ENCODE measurements around the gene PPP1R14C. TPM values are rescaled to one million over a fixed set of nuclear protein-coding genes. Genes with fewer than 3 reads are reported as not detected.

The PPP1R14C gene
- polyA plus RNA-seq, 1 donor (not counting 4 experiments of a cell fraction or from before 2014, with no cell fraction given), result 50.6 TPM

- no peaks in the 10 kb centered on the region for H3K9me1 ChIP-seq (ENCODE audit: control insufficient read depth, extremely low read depth, insufficient read depth, low read length)
- no peak overlapping the region for H3K9ac ChIP-seq (ENCODE audit: control insufficient read depth, extremely low read depth, insufficient read depth, low read length)
- no peaks in the 10 kb centered on the region for H3K79me2 ChIP-seq (ENCODE audit: control insufficient read depth, insufficient read depth, low read length)
- no peak for DNase-seq (ENCODE audit: low read depth, low spot score)
- no peak overlapping the region for H3K4me3 ChIP-seq (ENCODE audit: control insufficient read depth in 2 of 3, extremely low read depth in 1 of 3, insufficient read depth in 2 of 3, low read depth in 1 of 3, low read length in 3 of 3)
- H2AFZ ChIP-seq (ENCODE audit: control insufficient read depth, low read length), result no peak overlapping the region
- no peaks in the 10 kb centered on the region for H3K27me3 ChIP-seq (ENCODE audit: control insufficient read depth, extremely low read depth, insufficient read depth, low read length)
- dilution Hi-C loops (cut with MboI; ENCODE audit: extremely low pct_ligation_motif_present, low sequenced_read_pairs), result no loop called here
- H3K36me3 ChIP-seq (ENCODE audit: control insufficient read depth in 2 of 2, extremely low read depth in 1 of 2, insufficient read depth in 2 of 2, low read length in 2 of 2), result no peaks in the 10 kb centered on the region
- H3K4me1 ChIP-seq (ENCODE audit: control insufficient read depth, extremely low read depth, insufficient read depth, low read length), result no peaks in the 10 kb centered on the region
- no peak overlapping the region for H3K4me2 ChIP-seq (ENCODE audit: control insufficient read depth, extremely low read depth, insufficient read depth, low read depth, low read length)
- H3K9me3 ChIP-seq (ENCODE audit: control insufficient read depth, low read depth, low read length), result no peaks in the 10 kb centered on the region
- no peak for FAIRE-seq
- no peak for TF ChIP-seq CTCF (optimal IDR thresholded peaks at IDR 0.05 in 1 of 3, IDR thresholded peaks at IDR 0.05 in 1 of 3, conservative IDR thresholded peaks at IDR 0.05 in 1 of 3; ENCODE audit: extremely low read depth in 1 of 3, insufficient read depth in 2 of 3, low read length in 3 of 3)
- no peak for TF ChIP-seq EZH2 (IDR thresholded peaks at IDR 0.05; ENCODE audit: low read length)
- no peaks in the 10 kb centered on the region for H4K20me1 ChIP-seq (ENCODE audit: control insufficient read depth, extremely low read depth, insufficient read depth, low read length)
- H3K27ac ChIP-seq (ENCODE audit: control insufficient read depth, insufficient read depth, low read length), result no peak overlapping the region
Measured at GRCh38 chr6:150282806-150283205, 140.0 kb downstream of the PPP1R14C start.

GRCh38 chr6:150286460-150286859 lies 143.6 kb downstream of the PPP1R14C start:
- Histone ChIP-seq H3K27me3 (ENCODE audit: control insufficient read depth, extremely low read depth, insufficient read depth, low read length) (no peaks in the 10 kb centered on the region), H3K27ac (ENCODE audit: control insufficient read depth, insufficient read depth, low read length) (no peak overlapping the region), H3K4me1 (ENCODE audit: control insufficient read depth, extremely low read depth, insufficient read depth, low read length) (peaks cover 17% of the 10 kb centered on the region), H3K9me1 (ENCODE audit: control insufficient read depth, extremely low read depth, insufficient read depth, low read length) (no peaks in the 10 kb centered on the region), H3K4me3 (ENCODE audit: control insufficient read depth in 2 of 3, extremely low read depth in 1 of 3, insufficient read depth in 2 of 3, low read depth in 1 of 3, low read length in 3 of 3) (no peak overlapping the region), H4K20me1 (ENCODE audit: control insufficient read depth, extremely low read depth, insufficient read depth, low read length) (no peaks in the 10 kb centered on the region), H3K79me2 (ENCODE audit: control insufficient read depth, insufficient read depth, low read length) (no peaks in the 10 kb centered on the region), H3K36me3 (ENCODE audit: control insufficient read depth in 2 of 2, extremely low read depth in 1 of 2, insufficient read depth in 2 of 2, low read length in 2 of 2) (no peaks in the 10 kb centered on the region), H2AFZ (ENCODE audit: control insufficient read depth, low read length) (no peak overlapping the region), H3K9me3 (ENCODE audit: control insufficient read depth, low read depth, low read length) (no peaks in the 10 kb centered on the region), H3K4me2 (ENCODE audit: control insufficient read depth, extremely low read depth, insufficient read depth, low read depth, low read length) (no peak overlapping the region), H3K9ac (ENCODE audit: control insufficient read depth, extremely low read depth, insufficient read depth, low read length) (no peak overlapping the region)
- DNase-seq (ENCODE audit: low read depth, low spot score), result no peak
- dilution Hi-C loops (cut with MboI; ENCODE audit: extremely low pct_ligation_motif_present, low sequenced_read_pairs), result no loop called here
- no peak for FAIRE-seq
- TF ChIP-seq CTCF (optimal IDR thresholded peaks at IDR 0.05 in 1 of 3, IDR thresholded peaks at IDR 0.05 in 1 of 3, conservative IDR thresholded peaks at IDR 0.05 in 1 of 3; ENCODE audit: extremely low read depth in 1 of 3, insufficient read depth in 2 of 3, low read length in 3 of 3), result no peak

Measured in keratinocyte (primary cell).